NCI-H1694 treated with DMSO at 0.1 percent for 48 hours (cell line): ENCODE measurements around the gene VEGFA.

Source experiments
- DNase-seq: peaks from one replicate; lab custom pipeline; 2025; lab: John Stamatoyannopoulos, UW

VEGFA gene

GRCh38 chr6:43759136-43759906 is 10.7 kb upstream of the VEGFA start:
- DNase-seq: no peak

GRCh38 chr6:43759907-43760206 is 10.2 kb upstream of the VEGFA start:
- DNase-seq: no peak

GRCh38 chr6:43760210-43761168 is 9.5 kb upstream of the VEGFA start:
- no peak for DNase-seq

GRCh38 chr6:43761666-43762409 is 8.2 kb upstream of the VEGFA start:
- DNase-seq: no peak

- no peak for DNase-seq
These were observed 7.6 kb upstream of the VEGFA start for GRCh38 chr6:43762410-43762768.

GRCh38 chr6:43762966-43763695 is 6.9 kb upstream of the VEGFA start:
- DNase-seq: no peak

GRCh38 chr6:43763812-43764522 is 6.0 kb upstream of the VEGFA start:
- no peak for DNase-seq

- DNase-seq: no peak
These were observed 5.2 kb upstream of the VEGFA start for GRCh38 chr6:43764772-43765171.

- DNase-seq: no peak
These were observed 4.1 kb upstream of the VEGFA start for GRCh38 chr6:43765776-43766499.

GRCh38 chr6:43766500-43766853 is 3.5 kb upstream of the VEGFA start:
- no peak for DNase-seq

GRCh38 chr6:43766964-43767461 is 3.0 kb upstream of the VEGFA start:
- no peak for DNase-seq

GRCh38 chr6:43767553-43768505 is 2.2 kb upstream of the VEGFA start:
- no peak for DNase-seq

GRCh38 chr6:43768506-43768860 is 1.5 kb upstream of the VEGFA start:
- no peak for DNase-seq

- no peak for DNase-seq
These were observed 957 bp upstream of the VEGFA start for GRCh38 chr6:43768983-43769525.

- DNase-seq: peak; percentile 13
These were observed 580 bp downstream of the VEGFA start for GRCh38 chr6:43770372-43771209.

GRCh38 chr6:43771210-43771857 is 1.3 kb downstream of the VEGFA start:
- DNase-seq: peak; percentile 10

- DNase-seq: no peak
These were observed 2.1 kb downstream of the VEGFA start for GRCh38 chr6:43771858-43772680.
